GM21717 (cell line): ENCODE measurements around the gene PRKAG2.
"Not testable (repeated sequence)": the region's sequence is repeated elsewhere in the genome, so short reads cannot be mapped to it uniquely, and the experiment has no call there.

Source experiments
- ATAC-seq: cut with Tn5 transposase; IDR thresholded peaks from one replicate; pipeline ENCODE4 v1.9.1; 2021; ENCODE audit warnings: mild to moderate bottlenecking, moderate library complexity; ENCODE audit not compliant: unreplicated experiment

Gene PRKAG2

DNA sequence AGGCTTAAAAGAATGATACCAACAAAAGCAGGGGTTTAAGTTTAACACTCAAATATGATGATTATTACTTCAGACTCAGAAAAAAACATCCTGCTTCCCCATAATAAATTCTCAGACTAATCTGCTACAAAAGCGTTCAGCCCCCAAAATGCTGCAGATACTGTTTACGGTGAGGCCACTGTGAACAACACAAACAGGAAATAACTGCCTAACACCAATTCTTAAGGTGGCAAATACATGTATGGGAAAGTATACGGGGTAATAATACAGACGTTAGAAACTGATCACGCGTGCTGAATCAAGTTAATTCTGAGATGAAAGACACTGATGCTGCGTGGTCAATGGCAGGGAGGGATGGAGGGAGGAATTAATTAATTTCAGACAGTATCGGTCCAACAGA, 295.2 kb downstream of the PRKAG2 start:
- ATAC-seq = no peak

DNA sequence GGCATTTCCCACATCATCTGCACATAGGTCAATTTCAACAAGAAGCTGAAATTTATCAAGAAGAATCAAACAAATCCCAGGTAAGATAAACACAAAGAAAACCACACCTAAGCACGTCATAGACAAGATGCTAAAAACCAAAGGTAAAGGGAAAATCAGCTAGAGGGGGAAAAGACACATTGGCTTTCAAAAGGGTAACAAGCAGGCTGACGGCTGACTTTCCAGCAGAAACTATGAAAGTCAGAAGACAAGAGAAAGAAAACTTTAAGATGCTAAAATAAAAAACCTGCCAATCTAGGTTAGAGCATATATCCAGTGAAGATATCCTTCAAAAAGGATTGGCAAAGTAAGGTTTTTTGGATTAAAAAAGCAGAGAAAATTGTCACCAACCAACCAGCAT, 297.3 kb downstream of the PRKAG2 start:
- no peak for ATAC-seq

DNA sequence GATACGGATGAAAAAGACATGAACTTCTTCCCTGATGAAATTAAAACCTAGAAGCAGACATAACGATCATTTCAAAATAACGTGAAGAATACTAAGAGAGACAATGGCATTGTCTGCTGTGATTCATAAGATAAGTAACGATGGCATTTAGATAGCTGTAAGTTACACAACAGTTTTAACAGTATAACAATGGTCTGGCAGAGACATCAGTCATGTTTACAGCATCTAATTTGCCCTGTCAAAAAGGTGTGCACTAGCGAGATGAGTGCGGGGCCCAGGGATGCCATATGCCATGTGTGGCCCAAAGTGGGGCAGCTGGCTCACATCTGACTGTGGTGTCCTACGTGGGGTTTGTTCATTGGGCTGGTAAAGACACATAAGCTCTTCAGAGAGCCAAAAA, 301.5 kb downstream of the PRKAG2 start:
- ATAC-seq = no peak

DNA sequence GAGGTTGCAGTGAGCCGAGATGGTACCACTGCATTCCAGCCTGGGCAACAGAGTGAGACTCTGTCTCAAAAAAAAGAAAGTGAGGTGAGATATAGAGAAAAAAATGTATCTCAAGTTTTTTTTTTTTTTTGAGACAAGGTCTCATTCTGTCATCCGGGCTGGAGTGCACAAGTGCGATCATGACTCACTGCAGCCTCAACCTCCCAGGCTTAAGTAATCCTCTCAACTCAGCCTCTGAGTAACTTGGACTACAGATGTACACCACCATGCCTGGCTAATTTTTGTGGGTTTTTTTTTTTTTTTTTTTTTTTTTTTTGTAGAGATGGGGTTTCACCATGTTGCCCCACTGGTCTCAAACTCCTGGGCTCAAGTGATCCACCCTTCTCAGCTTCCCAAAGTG, 303.9 kb downstream of the PRKAG2 start:
- ATAC-seq = not testable (repeated sequence)

DNA sequence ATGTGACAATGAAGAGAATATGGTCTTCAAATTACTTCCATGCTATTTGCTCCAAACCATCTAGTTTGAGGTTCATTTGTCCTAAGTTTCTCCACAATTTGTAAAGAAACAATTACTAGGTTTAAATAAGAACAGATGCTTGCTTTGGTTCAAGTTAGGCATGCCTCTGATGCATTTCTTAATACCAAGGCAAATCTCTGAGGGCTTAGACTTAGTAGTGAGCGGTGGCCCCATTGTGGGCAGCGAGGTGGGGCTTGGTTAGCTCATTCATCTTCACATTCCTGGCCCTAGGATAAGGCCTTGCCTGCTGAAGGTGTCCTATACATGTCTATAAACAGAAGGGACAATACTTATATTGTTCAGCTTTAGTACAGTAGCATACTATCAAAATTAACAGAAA, 304.8 kb downstream of the PRKAG2 start:
- ATAC-seq = no peak

DNA sequence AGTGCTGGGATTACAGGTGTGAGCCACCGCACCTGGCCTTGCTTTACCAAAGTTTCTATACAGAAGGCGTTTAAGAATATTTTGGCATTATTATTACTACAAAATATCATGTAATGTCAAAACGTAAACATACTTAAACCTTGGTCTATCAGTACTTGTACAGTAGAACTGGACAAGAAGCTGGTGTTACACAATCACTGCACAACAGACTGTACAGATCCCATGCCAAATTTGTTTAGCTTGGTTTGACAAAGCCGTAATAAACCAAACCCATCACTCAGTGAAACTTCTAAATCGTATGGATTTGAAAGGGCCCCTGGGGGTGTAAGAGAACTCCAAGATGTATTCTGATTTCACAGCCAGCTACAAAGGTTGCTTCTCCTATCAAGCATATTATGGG, 305.4 kb downstream of the PRKAG2 start:
- ATAC-seq = no peak

DNA sequence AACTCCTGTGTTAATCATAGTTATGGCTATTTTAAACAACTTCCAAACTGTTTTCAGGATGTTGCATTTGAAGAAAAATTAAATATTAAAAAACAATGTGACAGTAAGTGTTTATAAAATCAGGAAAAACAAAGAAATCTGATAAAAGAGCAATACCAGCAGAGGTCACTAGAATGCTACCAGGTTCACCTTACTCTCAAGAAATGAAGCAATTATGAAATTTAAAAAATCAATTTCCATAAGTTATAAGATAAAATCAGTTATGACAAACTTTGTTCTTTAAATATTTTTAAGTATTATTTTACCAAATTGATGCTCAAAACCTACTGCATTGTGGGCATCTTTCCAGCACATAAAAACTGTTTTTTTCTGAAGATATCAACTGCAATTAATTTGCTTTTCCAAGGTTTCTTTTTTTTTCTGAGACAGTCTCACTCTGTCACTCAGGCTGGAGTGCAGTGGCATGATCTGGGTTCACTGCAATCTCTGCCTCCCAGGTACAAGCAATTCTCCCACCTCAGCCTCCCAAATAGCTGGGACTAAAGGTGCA, 306.5 kb downstream of the PRKAG2 start:
- ATAC-seq = no peak

DNA sequence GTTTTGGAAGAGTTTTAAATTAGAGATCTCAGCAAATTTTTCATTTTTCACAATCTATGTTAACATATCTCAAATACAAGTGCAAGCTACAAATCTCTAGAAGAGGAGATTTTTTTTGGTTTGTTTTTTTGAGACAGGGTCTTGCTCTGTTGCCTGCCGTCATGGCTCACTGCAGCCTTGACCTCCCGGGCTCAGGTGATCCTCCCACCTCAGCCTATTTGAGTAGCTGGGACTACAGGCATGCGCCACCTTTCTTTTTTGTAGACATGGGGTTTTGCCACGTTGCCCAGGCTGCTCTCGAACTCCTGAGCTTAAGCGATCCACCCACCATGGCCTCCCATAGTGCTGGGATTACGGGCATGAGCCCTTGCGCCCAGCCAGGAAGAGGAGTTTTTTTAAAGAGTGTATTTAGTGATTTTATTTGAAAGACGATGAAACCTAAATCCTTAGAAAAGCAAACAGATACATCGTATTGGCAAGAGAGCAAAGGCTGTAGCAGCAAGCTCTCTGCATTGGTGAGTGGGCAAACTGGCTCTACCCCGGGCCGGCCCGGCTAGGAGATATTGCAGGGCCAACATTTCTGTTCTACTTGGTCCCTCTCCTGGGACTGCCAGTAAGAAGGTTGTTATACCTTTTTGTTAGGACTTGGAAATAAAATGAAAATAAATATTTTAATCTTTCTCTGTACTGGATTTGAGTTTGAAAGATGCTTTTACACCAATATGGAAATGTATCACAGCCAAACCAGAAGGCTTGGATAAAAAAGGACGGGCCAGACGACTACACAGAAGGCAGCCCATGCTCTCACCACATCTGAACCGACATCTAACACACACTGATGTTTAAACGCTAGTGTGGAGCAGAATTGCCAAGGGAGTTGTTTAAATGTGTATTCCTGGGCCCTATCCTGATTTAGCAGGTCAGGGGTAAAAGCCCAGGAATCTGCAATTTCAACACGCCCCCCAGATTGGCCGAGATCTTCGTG, 307.7 kb downstream of the PRKAG2 start:
- ATAC-seq = no peak

DNA sequence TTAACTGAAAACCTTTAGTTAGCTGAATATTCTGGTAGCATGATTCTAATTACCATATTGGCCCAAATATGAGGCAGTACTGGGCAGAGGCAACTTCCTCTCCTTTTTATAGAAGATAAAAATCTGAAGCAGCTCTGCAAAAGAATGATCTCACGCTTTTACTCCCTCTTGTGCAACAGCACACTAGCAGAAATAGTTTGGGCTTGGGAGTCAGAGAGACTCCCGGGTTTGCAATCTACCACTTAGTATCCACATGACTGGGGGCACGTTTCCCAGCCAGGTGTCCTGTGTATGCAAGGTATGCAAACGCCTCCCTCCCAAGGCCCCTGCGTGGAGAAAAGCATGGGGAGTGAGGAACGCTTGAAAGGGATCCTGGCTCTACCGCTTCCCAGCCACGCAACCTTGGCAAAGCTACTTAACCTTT, 310.0 kb downstream of the PRKAG2 start:
- no peak for ATAC-seq

DNA sequence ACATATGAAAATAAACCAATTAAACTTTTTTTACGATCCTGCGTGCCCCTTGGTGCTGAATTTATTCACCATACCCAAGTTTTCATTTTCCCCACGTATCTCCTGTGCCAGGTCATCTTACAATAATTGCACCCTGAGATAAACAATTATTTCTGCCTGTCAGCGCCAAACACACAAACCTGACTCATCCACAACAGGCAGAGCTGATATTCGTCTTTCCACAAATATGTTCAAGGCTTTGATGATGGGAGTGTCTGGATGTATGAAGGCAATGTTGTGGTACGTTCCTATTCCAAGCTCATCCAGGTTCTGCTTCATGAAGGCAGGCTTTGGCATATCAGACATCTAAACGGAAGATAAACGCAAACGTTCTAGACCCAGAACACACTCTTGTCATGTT, 311.4 kb downstream of the PRKAG2 start:
- no peak for ATAC-seq

DNA sequence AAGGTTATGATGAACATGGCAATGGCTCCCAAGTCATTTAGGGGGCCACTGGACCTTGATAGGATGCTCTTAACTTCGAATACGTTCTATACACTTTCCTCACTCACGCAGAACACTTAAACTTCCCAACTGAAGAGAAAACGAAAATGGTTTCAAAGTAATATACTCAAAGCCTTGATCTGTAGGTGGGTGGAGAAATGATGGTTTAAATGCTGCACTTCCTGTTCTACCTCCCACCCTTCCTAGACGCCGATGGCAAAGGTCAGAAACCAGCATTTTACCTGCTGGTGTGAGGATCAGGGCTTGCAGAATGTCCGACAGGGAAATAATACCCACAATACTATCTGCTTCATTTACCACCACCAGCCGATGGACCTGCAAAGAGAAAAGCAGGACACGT, 316.7 kb downstream of the PRKAG2 start:
- ATAC-seq = no peak

DNA sequence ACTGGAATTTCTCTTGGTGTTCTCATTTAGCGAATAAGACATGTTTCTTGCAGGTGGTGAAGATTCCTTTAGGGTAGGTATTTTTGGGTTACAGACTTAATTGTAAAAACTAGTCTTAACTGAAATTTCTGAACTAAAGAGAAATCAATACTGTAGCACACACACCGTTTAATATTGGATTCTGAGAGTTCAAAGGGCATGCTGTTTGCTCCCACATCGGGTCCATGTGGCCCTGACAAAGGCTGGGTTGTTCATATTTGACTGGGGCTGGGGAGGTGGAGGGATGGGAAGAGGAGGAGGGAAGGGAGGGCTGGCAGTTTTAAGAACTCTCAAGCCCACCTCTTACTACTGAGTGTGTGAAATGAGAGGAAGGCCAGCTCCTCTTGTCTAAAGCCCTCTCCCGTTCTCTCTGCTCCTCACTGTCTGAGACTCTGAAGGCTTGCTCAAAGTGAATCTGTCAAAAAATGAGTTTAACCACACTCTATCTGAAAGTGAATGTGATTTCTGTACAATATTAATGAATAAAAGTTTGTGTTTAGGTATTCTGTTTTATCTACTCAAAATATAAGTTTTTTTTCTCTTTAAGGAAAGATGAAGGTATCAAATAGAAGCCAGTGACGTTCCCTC, 317.2 kb downstream of the PRKAG2 start:
- no peak for ATAC-seq

DNA sequence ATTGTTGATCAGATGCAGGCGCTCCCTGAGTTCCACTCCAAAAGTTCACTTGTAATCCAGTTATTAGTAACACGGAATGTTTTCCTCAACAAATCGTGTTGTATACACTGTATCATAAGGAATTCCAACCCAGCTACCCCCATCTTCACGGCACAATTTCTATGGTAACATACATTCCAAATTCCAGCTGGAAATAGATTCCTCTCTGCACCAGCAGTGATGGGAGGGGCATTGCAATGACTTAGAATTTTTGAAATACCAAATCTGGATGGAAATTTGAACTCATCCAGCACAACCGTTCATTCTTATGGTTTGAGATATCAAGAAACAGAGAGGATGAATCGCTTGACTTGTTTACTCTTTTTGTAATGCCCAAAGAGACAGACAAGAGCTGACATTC, 318.3 kb downstream of the PRKAG2 start:
- ATAC-seq = no peak

DNA sequence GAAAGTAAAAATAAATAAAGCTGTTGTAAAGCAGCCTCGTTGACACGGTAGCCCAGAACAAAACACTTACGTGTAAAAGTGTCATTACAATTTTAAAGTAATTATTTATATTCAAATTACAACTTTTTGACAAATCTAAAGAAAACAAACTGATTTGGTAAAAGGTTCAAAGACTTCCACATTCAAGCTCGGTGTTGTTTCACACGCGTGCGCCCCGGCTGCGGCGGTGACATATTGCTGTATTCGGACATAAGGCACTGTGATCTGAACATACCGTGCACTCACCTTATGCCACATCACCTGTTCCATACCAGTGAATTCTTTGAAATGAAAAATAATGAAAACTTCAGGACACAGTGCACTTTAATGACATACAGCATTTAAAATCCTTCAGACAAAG, 320.3 kb downstream of the PRKAG2 start:
- ATAC-seq = no peak

DNA sequence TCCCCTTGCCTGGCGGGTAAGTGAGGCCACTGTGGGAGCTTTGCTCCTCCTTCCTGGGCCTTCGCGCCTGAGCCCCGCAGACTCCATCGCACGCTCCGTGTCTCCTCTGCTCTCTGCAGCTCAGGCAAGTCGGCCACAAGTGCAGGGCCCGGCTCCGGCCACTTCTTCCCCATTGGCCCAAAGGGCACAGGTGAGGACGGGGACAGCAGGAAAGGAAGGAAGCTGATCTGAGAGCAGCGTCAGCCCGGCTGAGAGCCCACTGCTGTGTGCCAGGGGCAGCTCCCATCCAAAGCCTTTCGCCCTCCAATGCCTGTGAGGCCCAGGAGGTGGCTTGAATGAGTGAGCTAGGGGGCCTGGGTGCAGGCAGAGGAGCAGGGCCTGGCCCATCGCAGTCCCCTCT, 323.6 kb downstream of the PRKAG2 start:
- ATAC-seq = no peak

DNA sequence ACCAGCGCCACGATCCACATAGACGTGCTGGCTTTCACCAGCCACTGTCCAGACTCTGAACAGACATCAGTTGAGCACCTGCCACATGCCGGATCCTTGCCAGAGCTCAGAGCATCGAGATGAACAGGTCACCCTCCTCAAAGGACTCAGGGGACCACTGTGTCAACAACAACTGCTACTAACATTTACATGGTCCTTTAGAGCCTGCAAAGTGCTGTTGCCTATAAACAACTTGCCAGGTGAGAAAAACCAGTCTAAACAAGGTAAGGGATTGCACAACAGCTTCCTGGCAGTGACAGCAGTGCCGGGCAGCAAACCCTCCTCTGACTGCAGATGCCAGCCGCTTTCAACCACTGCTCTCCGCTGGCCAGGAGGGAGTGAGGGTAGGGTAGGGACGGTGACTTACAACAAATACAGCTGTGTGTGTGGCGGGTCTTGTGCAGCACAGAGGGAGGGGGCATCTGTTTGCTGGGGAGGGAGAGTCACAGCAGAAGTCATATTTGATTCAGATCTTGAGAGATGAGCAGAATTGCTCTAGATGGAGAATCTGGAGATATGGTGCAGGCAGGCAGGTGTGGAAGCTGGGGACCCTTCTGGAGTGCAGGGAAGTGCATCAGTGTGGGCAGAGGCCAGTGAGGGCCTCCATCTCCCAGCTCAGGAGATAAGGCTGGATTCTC, 324.4 kb downstream of the PRKAG2 start:
- no peak for ATAC-seq

DNA sequence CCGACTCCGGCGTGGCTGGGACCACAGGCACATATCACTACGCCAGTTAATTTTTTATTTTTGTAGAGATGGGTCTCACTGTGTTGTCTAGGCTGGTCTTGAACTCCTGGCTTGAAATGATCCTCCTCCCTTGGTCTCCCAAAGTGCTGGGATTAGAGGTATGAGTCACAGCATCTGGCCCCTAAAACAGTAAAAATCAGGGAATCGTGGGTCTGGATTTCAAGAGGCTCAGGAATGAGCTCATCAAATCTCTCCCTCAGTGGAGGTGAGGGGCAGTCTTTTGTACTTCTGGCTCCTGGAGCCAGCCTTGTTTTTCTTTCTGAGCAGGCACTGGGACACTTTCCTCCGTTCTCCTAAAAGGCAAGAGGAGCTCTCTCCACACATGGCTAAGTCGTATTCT, 325.1 kb downstream of the PRKAG2 start:
- ATAC-seq = no peak

DNA sequence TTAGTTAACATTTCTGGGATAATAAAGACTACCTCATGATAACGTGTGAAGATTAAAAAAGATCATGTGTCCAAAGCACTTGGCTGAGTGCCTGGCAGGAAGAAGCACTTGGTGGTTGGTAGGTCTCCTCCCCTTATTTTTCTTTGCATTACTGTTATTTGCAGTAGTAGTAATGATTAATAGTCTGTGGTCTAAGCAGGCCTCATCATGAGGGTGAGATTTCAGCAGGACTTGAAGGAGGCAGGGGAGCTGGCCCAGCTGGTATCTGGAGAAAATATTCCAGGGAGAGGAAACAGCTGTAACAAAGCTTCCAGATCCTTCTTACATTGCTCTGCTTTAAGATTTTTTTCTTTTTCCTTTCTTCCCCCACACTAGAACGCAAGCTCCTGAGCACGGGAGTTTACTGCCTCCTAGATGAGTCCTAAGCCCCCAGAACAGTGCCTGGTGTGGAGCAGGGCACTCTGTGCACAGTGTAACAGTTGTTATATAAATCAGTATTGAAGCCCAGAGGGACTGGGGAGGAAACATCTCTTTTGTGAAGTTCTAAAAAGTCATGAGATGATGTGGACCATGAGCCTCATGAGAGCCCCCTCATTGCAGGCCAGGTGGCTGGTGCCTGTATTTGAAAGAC, 326.1 kb downstream of the PRKAG2 start:
- ATAC-seq = no peak

DNA sequence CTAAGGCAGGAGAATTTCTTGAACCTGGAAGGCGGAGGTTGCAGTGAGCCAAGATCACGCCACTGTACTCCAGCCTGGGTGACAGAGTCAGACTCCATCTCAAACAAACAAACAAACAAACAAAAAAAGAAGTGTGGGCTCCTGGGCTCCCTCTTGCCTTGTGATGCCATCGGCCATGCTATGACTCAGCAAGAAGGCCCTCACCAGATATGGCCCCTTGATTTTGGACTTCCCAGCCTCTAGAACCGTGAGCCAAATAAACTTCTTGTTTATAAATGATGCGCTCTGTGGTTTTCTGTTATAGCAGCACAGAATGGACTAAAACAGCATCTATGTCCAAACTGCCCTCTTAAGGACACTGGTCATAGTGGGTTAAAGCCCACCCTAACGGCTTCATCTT, 327.3 kb downstream of the PRKAG2 start:
- ATAC-seq = no peak

DNA sequence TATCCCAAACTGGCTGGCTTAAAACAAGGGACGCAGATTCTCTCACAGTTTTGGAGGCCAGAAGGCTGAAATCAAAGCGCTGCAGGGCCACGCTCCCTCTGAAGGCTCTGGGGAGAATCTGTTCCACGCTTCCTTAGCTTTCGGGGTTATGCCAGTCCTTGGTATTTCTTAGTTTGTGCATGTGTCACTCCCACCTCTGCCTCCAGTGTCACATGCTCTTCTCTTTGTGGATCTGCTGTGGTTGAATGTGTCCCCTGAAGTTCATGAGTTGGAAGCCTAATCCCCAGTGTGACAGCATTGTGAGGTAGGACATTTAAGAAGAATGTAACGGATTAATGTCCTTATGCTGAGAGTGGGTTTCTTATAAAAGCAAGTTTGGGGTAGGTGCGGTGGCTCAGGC, 327.8 kb downstream of the PRKAG2 start:
- ATAC-seq = no peak

DNA sequence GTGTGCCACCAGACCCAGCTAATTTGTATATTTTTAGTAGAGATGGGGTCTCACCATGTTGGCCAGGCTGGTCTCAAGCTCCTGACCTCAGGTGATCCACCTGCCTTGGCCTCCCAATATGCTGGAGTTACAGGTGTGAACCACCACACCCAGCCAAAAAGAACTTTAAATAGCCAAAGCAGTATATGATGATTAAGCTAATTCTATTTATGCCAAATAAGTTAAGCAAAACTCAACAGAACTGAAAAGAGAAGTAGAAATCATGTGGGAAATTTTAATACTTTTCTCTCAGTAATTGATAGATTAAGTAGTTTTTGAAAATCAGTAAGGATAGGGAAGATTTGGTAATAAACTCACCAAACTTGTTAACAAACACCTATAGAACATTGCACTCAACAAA, 332.7 kb downstream of the PRKAG2 start:
- no peak for ATAC-seq
